IMR-90 (cell line): ENCODE data around the gene BSND.

Experiments
- BHLHE40 ChIP-seq: fragments of 150-350 bp; IDR thresholded peaks from 2 replicates; pipeline ENCODE4 v1.6.1; 2016; ENCODE audit warnings: mild to moderate bottlenecking, low read depth, low read length
- CEBPB ChIP-seq: IDR thresholded peaks from 2 replicates; pipeline ENCODE4 v1.6.1; 2012; ENCODE audit warnings: low read depth, low read length, improper control_type of control experiment
- CHD1 ChIP-seq: IDR thresholded peaks from 2 replicates; pipeline ENCODE4 v1.6.1; 2012; ENCODE audit warnings: low read depth, low read length, improper control_type of control experiment
- CTCF ChIP-seq: conservative IDR thresholded peaks from 2 replicates; pipeline ENCODE4 v1.5.1; 2012; ENCODE audit warnings: mild to moderate bottlenecking, low read depth, low read length, improper control_type of control experiment
- ELK1 ChIP-seq: fragments of 150-350 bp; IDR thresholded peaks from 2 replicates; pipeline ENCODE4 v1.6.1; 2016; ENCODE audit warnings: low read depth, mild to moderate bottlenecking, low read length, moderate library complexity, borderline replicate concordance
- MAZ ChIP-seq: IDR thresholded peaks from 2 replicates; pipeline ENCODE4 v1.6.1; 2012; ENCODE audit warnings: low read depth, mild to moderate bottlenecking, low read length, improper control_type of control experiment, moderate library complexity, borderline replicate concordance
- MXI1 ChIP-seq: IDR thresholded peaks from 2 replicates; pipeline ENCODE4 v1.6.1; 2012; ENCODE audit warnings: low read depth, mild to moderate bottlenecking, low read length, moderate library complexity, borderline replicate concordance
- NFE2L2 ChIP-seq: fragments of 150-350 bp; IDR thresholded peaks from 2 replicates; pipeline ENCODE4 v1.6.1; 2016; ENCODE audit warnings: low read depth, mild to moderate bottlenecking, low read length
- POLR2A ChIP-seq: IDR thresholded peaks from 2 replicates; pipeline ENCODE4 v1.6.1; 2012; ENCODE audit warnings: mild to moderate bottlenecking, low read depth, low read length
- RAD21 ChIP-seq: IDR thresholded peaks from 2 replicates; pipeline ENCODE4 v1.6.1; 2012; ENCODE audit warnings: low read length, improper control_type of control experiment
- RCOR1 ChIP-seq: IDR thresholded peaks from 2 replicates; pipeline ENCODE4 v1.6.1; 2012; ENCODE audit warnings: mild to moderate bottlenecking, low read length, improper control_type of control experiment; ENCODE audit not compliant: insufficient replicate concordance
- RFX5 ChIP-seq: IDR thresholded peaks from 2 replicates; pipeline ENCODE4 v1.8.0; 2012; ENCODE audit warnings: low read depth, mild to moderate bottlenecking, low read length, moderate library complexity
- SMC3 ChIP-seq: fragments of 150-350 bp; IDR thresholded peaks from 2 replicates; pipeline ENCODE4 v1.6.1; 2016; ENCODE audit warnings: low read depth, mild to moderate bottlenecking, antibody characterized with exemption, low read length, moderate library complexity
- USF2 ChIP-seq: fragments of 150-350 bp; IDR thresholded peaks from 2 replicates; pipeline ENCODE4 v1.6.1; 2017; ENCODE audit warnings: mild to moderate bottlenecking, antibody characterized with exemption, low read length, low read depth

- no peak for TF ChIP-seq ELK1
- TF ChIP-seq NFE2L2: no peak
- TF ChIP-seq CTCF: no peak
- no peak for TF ChIP-seq RFX5
- no peak for TF ChIP-seq RAD21
- TF ChIP-seq MXI1: no peak
- TF ChIP-seq USF2: no peak
- no peak for TF ChIP-seq POLR2A
- no peak for TF ChIP-seq RCOR1
- TF ChIP-seq CHD1: no peak
- no peak for TF ChIP-seq CEBPB
- no peak for TF ChIP-seq BHLHE40
- no peak for TF ChIP-seq SMC3
- no peak for TF ChIP-seq MAZ
Observed at GRCh38 chr1:55044617-55045397, 46.1 kb downstream of the BSND start.
